ENCODE measurements around the gene DBT.

- TF ChIP-seq CTCF (conservative IDR thresholded peaks at IDR 0.05): no peak
- no peak for TF ChIP-seq ZFX (IDR thresholded peaks at IDR 0.05)
Observed at GRCh38 chr1:100265562-100265930, 15.9 kb upstream of the DBT start.
